Uterus (tissue), 2 donors: ENCODE data around the gene IGFL4.

ENCODE experiments used
- POLR2A ChIP-seq, 2 donors: fragments of 450-650 bp; IDR thresholded peaks; one replicate each; pipeline ENCODE4 v1.6.1; 2016; ENCODE audit warnings: antibody characterized with exemption in 2 of 2, mild to moderate bottlenecking in 1 of 2, moderate library complexity in 1 of 2
- TF ChIP-seq, protein P1 (sequence below), 4 experiments: fragments of 200-600 bp in 2 of 4; fragments of 450-650 bp in 2 of 4; sonication (generic) in 2 of 4; IDR thresholded peaks; one replicate each; pipeline ENCODE4 v1.5.1; 2016 to 2019; ENCODE audit warnings: antibody characterized with exemption in 4 of 4, mild to moderate bottlenecking in 2 of 4, moderate library complexity in 1 of 4

DNA sequence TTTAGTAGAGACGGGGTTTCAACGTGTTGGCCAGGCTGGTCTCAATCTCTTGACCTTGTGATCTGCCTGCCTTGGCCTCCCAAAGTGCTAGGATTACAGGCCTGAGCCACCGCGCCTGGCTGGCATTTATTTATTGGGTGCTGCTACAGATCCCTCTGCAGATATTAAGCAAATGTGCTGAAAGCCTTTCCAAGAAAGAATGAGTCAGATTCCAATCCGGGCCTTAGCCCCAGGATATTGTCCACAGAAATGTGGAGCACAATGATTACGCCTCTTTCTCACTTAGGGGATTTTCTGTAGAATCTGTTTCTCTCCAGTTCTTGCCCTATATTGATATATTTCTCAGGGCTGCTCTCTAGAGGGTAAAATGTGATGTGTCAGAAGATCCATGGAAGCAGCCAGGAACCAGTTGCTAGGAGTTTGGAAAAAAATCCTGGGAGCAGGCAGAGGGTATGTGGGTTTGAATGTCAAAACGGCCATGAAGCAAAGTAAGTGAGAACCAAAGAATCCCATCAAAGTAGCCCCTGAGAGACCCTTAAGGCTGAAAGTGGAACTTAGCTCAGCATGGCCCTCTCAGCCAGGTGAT, 24.8 kb upstream of the IGFL4 start:
- TF ChIP-seq, protein P1, sequence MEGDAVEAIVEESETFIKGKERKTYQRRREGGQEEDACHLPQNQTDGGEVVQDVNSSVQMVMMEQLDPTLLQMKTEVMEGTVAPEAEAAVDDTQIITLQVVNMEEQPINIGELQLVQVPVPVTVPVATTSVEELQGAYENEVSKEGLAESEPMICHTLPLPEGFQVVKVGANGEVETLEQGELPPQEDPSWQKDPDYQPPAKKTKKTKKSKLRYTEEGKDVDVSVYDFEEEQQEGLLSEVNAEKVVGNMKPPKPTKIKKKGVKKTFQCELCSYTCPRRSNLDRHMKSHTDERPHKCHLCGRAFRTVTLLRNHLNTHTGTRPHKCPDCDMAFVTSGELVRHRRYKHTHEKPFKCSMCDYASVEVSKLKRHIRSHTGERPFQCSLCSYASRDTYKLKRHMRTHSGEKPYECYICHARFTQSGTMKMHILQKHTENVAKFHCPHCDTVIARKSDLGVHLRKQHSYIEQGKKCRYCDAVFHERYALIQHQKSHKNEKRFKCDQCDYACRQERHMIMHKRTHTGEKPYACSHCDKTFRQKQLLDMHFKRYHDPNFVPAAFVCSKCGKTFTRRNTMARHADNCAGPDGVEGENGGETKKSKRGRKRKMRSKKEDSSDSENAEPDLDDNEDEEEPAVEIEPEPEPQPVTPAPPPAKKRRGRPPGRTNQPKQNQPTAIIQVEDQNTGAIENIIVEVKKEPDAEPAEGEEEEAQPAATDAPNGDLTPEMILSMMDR (IDR thresholded peaks at IDR 0.05), result no peak
- no peak for TF ChIP-seq POLR2A (IDR thresholded peaks at IDR 0.05)
